GM19025 (cell line): ENCODE measurements around the gene CCSER1.

Experiments used
- ATAC-seq: cut with Tn5 transposase; IDR thresholded peaks from one replicate; pipeline ENCODE4 v1.9.1; 2021; ENCODE audit warnings: mild to moderate bottlenecking, low read depth, moderate library complexity; ENCODE audit not compliant: unreplicated experiment

Gene CCSER1

GRCh38 chr4:90127706-90128345 is 632 bp downstream of the CCSER1 start:
- peak; percentile 19 for ATAC-seq

DNA sequence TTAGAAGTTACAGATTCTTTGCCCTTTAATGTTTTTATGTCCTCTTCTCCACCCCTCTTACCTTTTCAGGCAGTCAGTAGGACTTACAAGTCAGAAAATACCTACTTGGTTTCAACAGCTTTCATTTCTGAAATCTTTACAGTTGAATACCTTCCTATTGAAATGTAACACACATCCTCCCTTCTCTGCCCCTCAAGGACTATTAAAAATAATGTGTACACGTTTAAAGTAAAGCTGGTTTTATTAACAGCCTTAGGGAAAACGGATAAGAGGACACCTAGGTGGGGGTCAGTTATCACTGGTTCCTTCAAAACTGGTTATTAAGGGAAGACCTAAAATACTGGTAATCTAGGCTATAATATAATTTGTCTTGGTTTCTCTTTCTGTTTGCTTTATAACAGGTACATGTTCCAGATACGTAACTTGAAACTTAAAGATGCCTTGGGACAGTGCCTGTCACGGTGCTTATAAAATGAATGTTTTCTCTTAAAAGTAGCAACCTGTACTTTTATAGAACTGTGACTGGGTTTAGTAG is 1.8 kb downstream of the CCSER1 start:
- ATAC-seq, result no peak

GRCh38 chr4:90130076-90130475 is 2.9 kb downstream of the CCSER1 start:
- no peak for ATAC-seq

- no peak for ATAC-seq
Measured at GRCh38 chr4:90137555-90137954, 10.4 kb downstream of the CCSER1 start.

GRCh38 chr4:90142081-90142480 is 14.9 kb downstream of the CCSER1 start:
- ATAC-seq, result no peak

DNA sequence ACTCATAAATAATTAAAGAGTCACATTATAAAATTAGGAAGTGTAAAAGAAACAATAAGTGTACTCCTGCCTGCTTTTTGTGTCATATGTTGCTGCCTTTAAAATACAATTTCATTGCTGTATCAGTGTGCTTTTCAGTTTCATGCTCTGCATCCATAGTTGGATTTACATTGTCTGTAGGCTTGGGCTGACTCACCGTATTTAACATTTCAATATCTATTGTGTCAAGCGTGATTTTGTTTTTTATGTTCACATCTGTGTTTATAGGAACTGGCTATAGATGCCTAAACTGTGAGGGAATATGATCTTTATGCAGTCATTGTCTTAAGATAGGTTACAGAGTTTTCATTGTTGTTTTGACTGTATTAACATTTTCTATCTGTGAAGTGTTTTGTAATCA is 18.1 kb downstream of the CCSER1 start:
- no peak for ATAC-seq

DNA sequence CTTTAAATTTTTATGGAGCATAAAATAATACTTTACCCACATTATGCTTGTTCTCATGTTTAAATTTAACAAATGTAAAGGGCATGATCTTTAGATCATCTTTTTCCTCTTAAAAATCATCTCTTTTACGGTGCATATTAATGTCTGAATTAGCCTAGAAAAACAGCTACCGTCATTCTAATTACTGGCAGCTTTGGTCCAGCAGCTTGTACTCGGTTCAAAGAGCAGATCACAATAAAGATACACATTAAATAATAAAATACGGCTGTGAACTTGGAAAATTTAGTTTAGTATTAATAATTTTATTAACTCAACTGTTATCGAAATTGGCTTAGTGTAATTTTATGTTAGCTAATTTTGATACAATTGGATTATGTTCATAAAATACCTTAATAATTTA is 19.1 kb downstream of the CCSER1 start:
- no peak for ATAC-seq

GRCh38 chr4:90148574-90149148 is 21.5 kb downstream of the CCSER1 start:
- no peak for ATAC-seq

- no peak for ATAC-seq
Measured at GRCh38 chr4:90152024-90152423, 24.8 kb downstream of the CCSER1 start.

GRCh38 chr4:90159193-90159592 is 32.0 kb downstream of the CCSER1 start:
- no peak for ATAC-seq

DNA sequence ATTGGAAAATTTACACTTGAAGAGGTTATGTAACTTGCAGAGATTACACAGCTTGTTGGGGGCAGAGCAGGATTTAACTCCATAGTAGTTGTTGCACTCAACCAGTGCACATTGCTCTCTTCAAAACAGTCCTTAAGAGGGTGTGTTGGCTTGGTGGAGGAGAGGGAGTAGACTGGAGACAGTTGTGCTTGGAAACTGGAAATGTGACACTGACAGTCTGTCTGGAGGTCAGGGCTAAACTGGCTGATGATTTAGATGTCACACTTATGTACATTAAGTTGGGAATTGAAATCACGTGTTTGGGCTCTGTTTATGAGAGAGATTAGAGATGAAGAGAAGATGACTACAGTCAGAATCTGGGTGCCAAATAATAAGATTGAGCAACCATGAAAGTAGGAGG is 32.9 kb downstream of the CCSER1 start:
- ATAC-seq, result no peak

DNA sequence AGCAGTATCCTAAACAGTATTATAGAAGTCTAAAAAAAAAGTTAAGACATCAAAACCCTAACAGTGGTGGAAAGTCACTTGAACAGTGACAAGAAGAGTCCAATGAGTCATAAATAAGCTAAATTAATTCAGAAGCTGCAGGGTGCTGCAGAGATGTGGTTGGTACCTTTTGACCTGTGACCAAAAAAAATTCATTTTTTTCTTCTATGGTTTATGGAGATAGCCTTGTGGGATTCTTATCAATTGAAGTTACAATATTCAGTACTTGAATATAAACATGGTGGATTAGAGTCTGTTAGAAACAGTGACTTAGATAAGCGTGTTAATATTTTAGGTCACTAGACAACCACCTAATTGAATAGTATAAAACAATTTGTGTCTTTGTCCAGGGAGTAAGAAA is 35.4 kb downstream of the CCSER1 start:
- no peak for ATAC-seq

DNA sequence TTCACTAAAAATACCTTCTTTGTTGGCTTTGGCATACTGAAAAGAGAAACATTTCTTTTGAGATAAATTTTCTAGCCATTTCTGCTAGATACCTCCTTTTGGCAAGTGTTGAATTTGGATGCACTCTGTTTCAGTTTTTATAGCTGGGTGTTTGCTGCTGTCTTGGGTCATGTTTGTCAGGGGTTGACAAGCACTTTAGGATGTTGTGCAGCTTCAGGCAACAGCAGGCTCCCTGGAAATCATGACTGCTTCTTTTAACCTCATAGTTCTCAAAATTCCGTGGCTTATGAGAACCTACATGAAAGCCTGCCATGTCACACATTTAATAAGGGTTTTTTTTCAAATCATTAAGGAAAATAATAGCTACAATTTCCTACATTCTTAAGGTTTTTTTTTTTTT is 36.7 kb downstream of the CCSER1 start:
- ATAC-seq, result no peak

GRCh38 chr4:90165883-90166282 is 38.7 kb downstream of the CCSER1 start:
- ATAC-seq, result no peak

DNA sequence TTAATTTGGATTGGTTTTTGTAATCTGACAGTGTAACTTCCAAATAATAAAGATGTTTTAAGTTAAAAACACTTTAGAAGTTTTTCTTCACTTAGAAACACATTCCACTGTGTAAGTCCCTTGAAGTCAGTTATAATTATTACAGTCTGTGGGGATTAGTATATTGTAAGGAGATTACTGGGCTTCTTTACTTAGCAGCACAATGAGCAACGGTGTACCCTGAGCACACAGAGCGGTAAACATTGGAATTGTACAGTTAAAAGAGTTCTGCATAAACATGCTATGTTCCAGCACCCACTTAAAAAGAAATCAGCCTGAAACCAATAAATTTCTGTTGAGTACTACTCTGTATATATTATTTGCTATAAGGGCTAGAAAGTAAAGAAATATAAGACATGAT is 44.3 kb downstream of the CCSER1 start:
- ATAC-seq, result no peak

DNA sequence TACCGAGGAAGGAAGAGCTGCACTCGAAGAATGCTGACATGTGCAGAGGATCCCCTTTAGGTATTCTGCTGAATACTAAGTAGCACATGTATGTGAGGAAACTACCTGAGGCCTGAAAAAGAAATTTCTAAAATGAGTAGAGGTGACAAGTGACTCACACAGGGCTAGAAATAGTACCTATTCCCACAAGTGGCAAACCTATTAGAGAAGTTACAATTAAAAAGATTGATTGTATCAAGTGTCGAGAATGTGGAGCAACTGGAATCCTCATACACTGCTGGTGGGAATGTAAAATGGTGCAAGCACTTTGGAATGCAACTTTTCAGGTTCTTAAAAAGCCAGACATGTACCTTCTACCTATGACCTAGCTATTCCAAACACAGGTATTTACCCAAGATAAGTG is 47.4 kb downstream of the CCSER1 start:
- ATAC-seq, result no peak

DNA sequence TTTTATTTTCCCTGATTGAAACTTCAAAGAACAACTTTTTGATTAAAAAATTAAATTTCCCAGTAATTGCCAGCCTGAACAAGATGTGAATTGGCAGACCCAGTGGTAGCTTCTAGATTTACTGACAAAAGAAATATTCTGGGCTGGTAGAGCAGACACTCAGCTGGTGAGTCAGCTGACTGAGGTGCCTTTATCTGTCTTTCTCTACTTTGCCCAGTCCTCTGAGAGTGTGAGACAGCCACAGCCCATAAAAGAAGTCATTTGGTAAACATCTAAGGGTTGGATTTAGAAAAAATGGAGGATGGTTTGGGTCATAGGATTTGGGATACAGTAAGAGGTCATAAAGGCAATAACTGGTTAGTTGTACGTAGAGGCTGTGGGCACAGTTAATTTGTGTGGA is 54.5 kb downstream of the CCSER1 start:
- no peak for ATAC-seq

DNA sequence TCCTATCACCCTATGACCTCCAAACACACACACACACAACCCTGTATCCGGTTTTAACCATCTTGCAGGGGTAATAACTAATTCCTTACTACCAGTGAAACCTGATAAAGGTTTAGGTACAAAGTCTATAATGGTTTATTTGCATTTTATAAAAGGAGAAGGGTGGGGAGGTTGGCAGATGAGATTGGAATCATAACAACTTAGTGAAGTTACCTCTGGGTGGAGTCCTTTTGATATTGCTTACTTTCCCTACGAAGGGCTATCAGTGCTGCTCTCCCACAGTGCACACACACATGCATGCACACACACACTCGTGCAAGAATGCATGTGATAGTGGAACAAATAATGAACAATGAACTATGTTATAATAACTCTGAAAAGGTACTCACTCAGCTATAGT is 56.1 kb downstream of the CCSER1 start:
- ATAC-seq, result no peak

- ATAC-seq, result no peak
Measured at GRCh38 chr4:90184560-90184959, 57.4 kb downstream of the CCSER1 start.

- no peak for ATAC-seq
Measured at GRCh38 chr4:90185416-90185815, 58.2 kb downstream of the CCSER1 start.

DNA sequence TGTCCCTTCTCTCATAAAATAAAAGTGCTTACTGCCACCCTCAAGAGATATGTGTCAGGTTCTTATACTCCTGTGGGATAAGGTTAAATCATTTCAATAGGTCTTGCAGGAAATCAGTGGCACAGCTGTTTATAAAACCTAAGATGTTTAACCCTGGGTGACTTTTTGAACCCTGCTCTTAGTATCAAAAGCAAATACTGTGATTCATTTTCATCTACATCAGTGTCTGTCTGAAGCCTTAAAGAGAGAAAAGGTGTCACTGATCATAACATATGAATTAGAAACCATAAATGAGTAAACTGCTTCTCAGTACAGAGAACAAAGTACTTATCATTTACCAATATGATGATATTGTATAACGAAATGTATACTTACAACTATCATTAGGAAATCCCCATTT is 59.0 kb downstream of the CCSER1 start:
- ATAC-seq, result no peak

DNA sequence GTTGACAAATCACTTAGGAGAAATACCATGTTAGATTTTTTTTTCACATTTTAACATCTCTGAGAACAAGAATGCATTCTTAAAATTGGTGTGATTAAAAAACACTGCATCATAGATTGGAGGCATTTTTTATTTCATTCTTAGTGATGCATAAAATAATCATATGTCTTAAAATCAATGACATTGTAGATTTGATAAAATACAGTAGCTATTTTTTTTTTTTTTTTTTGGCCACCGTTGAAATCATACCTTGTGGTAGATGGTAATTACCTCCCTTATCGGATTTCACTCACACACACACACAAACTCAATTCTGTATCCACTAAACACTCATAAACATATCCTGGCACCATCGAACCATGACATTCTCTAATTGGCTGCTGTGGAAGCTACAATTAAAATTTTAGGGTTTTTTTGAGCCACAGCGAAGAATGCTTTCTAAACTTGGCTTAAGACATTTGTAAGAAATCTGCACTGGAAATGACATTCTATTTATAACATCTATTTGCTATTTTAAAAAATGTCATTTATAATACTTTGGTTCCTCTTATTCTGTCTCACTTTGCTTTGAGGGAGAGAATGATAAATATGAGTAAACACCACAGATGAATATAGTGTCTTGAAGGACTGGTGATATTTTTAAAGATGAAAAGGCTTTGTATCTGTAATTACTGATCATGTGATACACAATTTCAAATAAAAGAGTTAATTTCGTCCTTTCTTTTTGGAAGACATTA is 60.1 kb downstream of the CCSER1 start:
- no peak for ATAC-seq
